ENCODE data around the gene ABHD14A. TPM values are rescaled to one million over a fixed set of nuclear protein-coding genes. Genes with fewer than 3 reads are reported as not detected.

Gene ABHD14A
- total RNA-seq, 1 experiment from 2014 or later = 3.8 TPM

GRCh38 chr3:51966922-51967383 lies 7.9 kb upstream of the ABHD14A start:
- ATAC-seq (peak; percentile 10), DNase-seq (ENCODE audit: low spot score) (no peak)
- H3K27me3 Mint-ChIP-seq (ENCODE audit: low read depth) = peaks cover 23% of the 10 kb centered on the region
- H3K4me3 Mint-ChIP-seq = peak overlapping the region; percentile 73
- TF ChIP-seq TP53 (CRISPR knock-in tag; IDR thresholded peaks at IDR 0.05) = 0 out of 2 replicates have a peak, but pooled peaks have one; percentile 4
- TF ChIP-seq ZBTB21 (CRISPR knock-in tag; IDR thresholded peaks at IDR 0.05; ENCODE audit: borderline replicate concordance) = no peak
- CTCF ChIA-PET = interaction anchor here (1.1 to 6.5 kb wide), 4 partner anchors 8 to 80 kb away, joined by 4 to 60 read pairs (median 42); partner anchors contain the start of genes ABHD14A, ABHD14B, ACY1 and PARP3
- H3K36me3 Mint-ChIP-seq = no peaks in the 10 kb centered on the region
- H3K9me3 Mint-ChIP-seq = no peaks in the 10 kb centered on the region
- no peak overlapping the region for H3K27ac Mint-ChIP-seq
- POLR2A ChIA-PET = interaction anchor here (1.1 to 3.7 kb wide), 3 partner anchors 16 to 29 kb away, joined by 4 to 23 read pairs (median 5); partner anchors contain the start of gene ACY1
- H3K4me1 Mint-ChIP-seq = peaks cover 49% of the 10 kb centered on the region

DNA sequence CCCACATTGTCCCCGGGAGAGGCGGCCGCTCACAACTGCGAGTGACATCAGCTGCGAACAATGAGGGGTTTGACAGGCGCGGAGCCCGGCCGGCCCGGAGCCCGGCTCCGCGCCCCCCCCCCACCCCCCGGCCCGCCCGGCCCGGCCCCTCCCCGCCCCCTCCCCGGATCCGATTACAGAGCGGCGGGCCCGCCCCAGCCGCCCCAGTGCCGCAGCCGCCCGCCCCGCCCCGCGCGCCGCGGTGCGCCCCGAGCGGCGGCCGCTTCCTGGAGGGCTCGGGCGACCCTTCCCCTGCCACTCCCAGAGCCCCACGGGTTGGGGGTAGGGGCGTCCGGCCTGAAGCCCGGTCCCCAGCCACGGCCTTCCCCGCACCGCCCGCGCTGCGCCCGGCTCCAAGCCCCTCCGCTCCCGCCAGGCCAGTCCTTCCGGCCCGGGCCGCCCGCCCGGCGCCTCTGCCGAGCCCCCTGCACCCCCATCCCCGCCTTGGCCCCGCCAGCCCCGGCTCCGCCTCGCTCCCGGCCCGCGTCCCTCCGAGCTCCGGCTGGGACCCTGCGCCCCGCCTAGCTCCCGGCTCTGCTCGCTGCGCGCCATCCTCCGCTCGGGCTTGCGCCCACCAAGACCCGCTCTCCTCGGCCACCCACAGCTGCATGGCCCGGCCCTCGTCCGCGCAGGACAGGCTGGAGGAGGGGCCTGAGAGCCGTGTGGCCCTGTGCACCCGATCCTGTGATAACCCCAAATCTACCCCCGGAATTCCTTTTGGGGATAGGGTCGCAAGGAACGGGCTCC lies 7.3 kb upstream of the ABHD14A start, which contains the start of gene PCBP4:
Gene PCBP4 (minus strand): TSS at position 71 of the 786 bp plus-strand sequence. CDS start 6,214 bp downstream, outside the sequence.
- Mint-ChIP-seq H3K9me3 (no peaks in the 10 kb centered on the region), H3K27ac (no peak within 1 kb of the TSS; the same call in 1 of the 2 replicates), H3K36me3 (no peaks in the 10 kb centered on the region), H3K4me1 (peaks cover 49% of the 10 kb centered on the region), H3K27me3 (ENCODE audit: low read depth) (peaks cover 22% of the 10 kb centered on the region), H3K4me3 (peak within 1 kb of the TSS; percentile 81)
- ATAC-seq = peak; percentile 40
- ChIA-PET CTCF (interaction anchor here (1.0 to 6.3 kb wide), 6 partner anchors 15 to 148 kb away, joined by 3 to 43 read pairs (median 10); partner anchors contain the start of genes ACY1, PARP3 and RRP9), POLR2A (interaction anchor here (0.7 to 3.7 kb wide), 9 partner anchors 10 to 1613 kb away, joined by 4 to 23 read pairs (median 5); partner anchors contain the start of genes ACY1, GPR62, PARP3 and RRP9)
- DNase-seq (ENCODE audit: low spot score) = peak; percentile 69
- TF ChIP-seq GRHL2 (CRISPR knock-in tag; IDR thresholded peaks at IDR 0.05; ENCODE audit: insufficient replicate concordance, severe bottlenecking) (no peak), HMGA2 (CRISPR knock-in tag; IDR thresholded peaks at IDR 0.05) (no peak), CTCF (IDR thresholded peaks at IDR 0.05) (no peak), FOXK1 (CRISPR knock-in tag; IDR thresholded peaks at IDR 0.05) (0 out of 2 replicates have a peak, but pooled peaks have one; percentile 36), ZNF121 (CRISPR knock-in tag; IDR thresholded peaks at IDR 0.05) (no peak), E2F5 (CRISPR knock-in tag; IDR thresholded peaks at IDR 0.05) (peak; percentile 59; the same call in 1 of the 2 replicates), CREM (CRISPR knock-in tag; IDR thresholded peaks at IDR 0.05) (no peak), RORB (CRISPR knock-in tag; IDR thresholded peaks at IDR 0.05) (no peak), FOXP1 (CRISPR knock-in tag; IDR thresholded peaks at IDR 0.05; ENCODE audit: borderline replicate concordance) (peak; percentile 75; the same call in 1 of the 2 replicates), CDX4 (CRISPR knock-in tag; IDR thresholded peaks at IDR 0.05; ENCODE audit: borderline replicate concordance) (no peak), ATF3 (CRISPR knock-in tag; conservative IDR thresholded peaks at IDR 0.05) (no peak), ESRRA (CRISPR knock-in tag; IDR thresholded peaks at IDR 0.05; ENCODE audit: borderline replicate concordance) (no peak), MAX (CRISPR knock-in tag; IDR thresholded peaks at IDR 0.05) (peak; percentile 9; the same call in 1 of the 2 replicates), GABPB1 (CRISPR knock-in tag; IDR thresholded peaks at IDR 0.05) (no peak), TP53 (CRISPR knock-in tag; IDR thresholded peaks at IDR 0.05) (peak; percentile 75; the same call in 1 of the 2 replicates), ATF2 (CRISPR knock-in tag; IDR thresholded peaks at IDR 0.05; ENCODE audit: borderline replicate concordance, low read depth) (no peak), FOXJ3 (CRISPR knock-in tag; IDR thresholded peaks at IDR 0.05; ENCODE audit: borderline replicate concordance) (no peak)
- TF ChIP-seq, protein P1, sequence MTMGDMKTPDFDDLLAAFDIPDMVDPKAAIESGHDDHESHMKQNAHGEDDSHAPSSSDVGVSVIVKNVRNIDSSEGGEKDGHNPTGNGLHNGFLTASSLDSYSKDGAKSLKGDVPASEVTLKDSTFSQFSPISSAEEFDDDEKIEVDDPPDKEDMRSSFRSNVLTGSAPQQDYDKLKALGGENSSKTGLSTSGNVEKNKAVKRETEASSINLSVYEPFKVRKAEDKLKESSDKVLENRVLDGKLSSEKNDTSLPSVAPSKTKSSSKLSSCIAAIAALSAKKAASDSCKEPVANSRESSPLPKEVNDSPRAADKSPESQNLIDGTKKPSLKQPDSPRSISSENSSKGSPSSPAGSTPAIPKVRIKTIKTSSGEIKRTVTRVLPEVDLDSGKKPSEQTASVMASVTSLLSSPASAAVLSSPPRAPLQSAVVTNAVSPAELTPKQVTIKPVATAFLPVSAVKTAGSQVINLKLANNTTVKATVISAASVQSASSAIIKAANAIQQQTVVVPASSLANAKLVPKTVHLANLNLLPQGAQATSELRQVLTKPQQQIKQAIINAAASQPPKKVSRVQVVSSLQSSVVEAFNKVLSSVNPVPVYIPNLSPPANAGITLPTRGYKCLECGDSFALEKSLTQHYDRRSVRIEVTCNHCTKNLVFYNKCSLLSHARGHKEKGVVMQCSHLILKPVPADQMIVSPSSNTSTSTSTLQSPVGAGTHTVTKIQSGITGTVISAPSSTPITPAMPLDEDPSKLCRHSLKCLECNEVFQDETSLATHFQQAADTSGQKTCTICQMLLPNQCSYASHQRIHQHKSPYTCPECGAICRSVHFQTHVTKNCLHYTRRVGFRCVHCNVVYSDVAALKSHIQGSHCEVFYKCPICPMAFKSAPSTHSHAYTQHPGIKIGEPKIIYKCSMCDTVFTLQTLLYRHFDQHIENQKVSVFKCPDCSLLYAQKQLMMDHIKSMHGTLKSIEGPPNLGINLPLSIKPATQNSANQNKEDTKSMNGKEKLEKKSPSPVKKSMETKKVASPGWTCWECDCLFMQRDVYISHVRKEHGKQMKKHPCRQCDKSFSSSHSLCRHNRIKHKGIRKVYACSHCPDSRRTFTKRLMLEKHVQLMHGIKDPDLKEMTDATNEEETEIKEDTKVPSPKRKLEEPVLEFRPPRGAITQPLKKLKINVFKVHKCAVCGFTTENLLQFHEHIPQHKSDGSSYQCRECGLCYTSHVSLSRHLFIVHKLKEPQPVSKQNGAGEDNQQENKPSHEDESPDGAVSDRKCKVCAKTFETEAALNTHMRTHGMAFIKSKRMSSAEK (CRISPR knock-in tag; IDR thresholded peaks at IDR 0.05; ENCODE audit: borderline replicate concordance) = peak; percentile 29; the same call in 1 of the 2 replicates
- TF ChIP-seq, protein P2, sequence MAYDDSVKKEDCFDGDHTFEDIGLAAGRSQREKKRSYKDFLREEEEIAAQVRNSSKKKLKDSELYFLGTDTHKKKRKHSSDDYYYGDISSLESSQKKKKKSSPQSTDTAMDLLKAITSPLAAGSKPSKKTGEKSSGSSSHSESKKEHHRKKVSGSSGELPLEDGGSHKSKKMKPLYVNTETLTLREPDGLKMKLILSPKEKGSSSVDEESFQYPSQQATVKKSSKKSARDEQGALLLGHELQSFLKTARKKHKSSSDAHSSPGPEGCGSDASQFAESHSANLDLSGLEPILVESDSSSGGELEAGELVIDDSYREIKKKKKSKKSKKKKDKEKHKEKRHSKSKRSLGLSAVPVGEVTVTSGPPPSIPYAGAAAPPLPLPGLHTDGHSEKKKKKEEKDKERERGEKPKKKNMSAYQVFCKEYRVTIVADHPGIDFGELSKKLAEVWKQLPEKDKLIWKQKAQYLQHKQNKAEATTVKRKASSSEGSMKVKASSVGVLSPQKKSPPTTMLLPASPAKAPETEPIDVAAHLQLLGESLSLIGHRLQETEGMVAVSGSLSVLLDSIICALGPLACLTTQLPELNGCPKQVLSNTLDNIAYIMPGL (CRISPR knock-in tag; IDR thresholded peaks at IDR 0.05) = 0 out of 2 replicates have a peak, but pooled peaks have one; percentile 39
